BE2C (cell line): ENCODE measurements around the gene ZNF516.

Experiments
- DNase-seq: peaks from one replicate; pipeline ENCODE4 v3.0.0-alpha.2; 2020
- H3K27me3 ChIP-seq: fragments of 250-450 bp; sonication (Bioruptor Pico); 2 replicates; pipeline ENCODE4 v1.5.1; 2020; ENCODE audit warnings: mild to moderate bottlenecking
- H3K36me3 ChIP-seq: fragments of 250-450 bp; sonication (Bioruptor Pico); 2 replicates; pipeline ENCODE4 v1.5.1; 2020; ENCODE audit warnings: mild to moderate bottlenecking
- H3K4me1 ChIP-seq: fragments of 250-450 bp; sonication (Bioruptor Pico); 2 replicates; pipeline ENCODE4 v1.5.1; 2020
- H3K4me3 ChIP-seq: 2 replicates; pipeline ENCODE4 v1.5.1; 2011; ENCODE audit warnings: low read depth, low read length
- H3K9me3 ChIP-seq: fragments of 250-450 bp; sonication (Bioruptor Pico); 2 replicates; pipeline ENCODE4 v1.5.1; 2020
- CTCF ChIP-seq: IDR thresholded peaks from 2 replicates; pipeline ENCODE4 v1.5.1; 2012; ENCODE audit warnings: mild to moderate bottlenecking, low read depth, low read length

ZNF516 gene

GRCh38 chr18:76318607-76319006, 176.4 kb downstream of the ZNF516 start:
- no peaks in the 10 kb centered on the region for H3K4me1 ChIP-seq
- no peak for DNase-seq
- TF ChIP-seq CTCF: no peak
- H3K4me3 ChIP-seq: no peak overlapping the region
- H3K36me3 ChIP-seq: no peaks in the 10 kb centered on the region
- H3K27me3 ChIP-seq: no peaks in the 10 kb centered on the region
- no peaks in the 10 kb centered on the region for H3K9me3 ChIP-seq

- H3K9me3 ChIP-seq: no peaks in the 10 kb centered on the region
- H3K36me3 ChIP-seq: no peaks in the 10 kb centered on the region
- DNase-seq: no peak
- H3K4me3 ChIP-seq: no peak overlapping the region
- H3K4me1 ChIP-seq: no peaks in the 10 kb centered on the region
- no peaks in the 10 kb centered on the region for H3K27me3 ChIP-seq
- TF ChIP-seq CTCF: no peak
Observed at GRCh38 chr18:76317136-76317535, 177.9 kb downstream of the ZNF516 start.

GRCh38 chr18:76315722-76316230, 179.3 kb downstream of the ZNF516 start:
- Histone ChIP-seq H3K4me1 (no peaks in the 10 kb centered on the region), H3K4me3 (no peak overlapping the region), H3K36me3 (no peaks in the 10 kb centered on the region), H3K27me3 (no peaks in the 10 kb centered on the region), H3K9me3 (no peaks in the 10 kb centered on the region)
- TF ChIP-seq CTCF: no peak
- no peak for DNase-seq

- no peak for DNase-seq
- Histone ChIP-seq H3K9me3 (no peaks in the 10 kb centered on the region), H3K36me3 (no peaks in the 10 kb centered on the region), H3K4me1 (no peaks in the 10 kb centered on the region), H3K27me3 (no peaks in the 10 kb centered on the region), H3K4me3 (no peak overlapping the region)
- no peak for TF ChIP-seq CTCF
Observed at GRCh38 chr18:76314496-76314895, 180.5 kb downstream of the ZNF516 start.

DNA sequence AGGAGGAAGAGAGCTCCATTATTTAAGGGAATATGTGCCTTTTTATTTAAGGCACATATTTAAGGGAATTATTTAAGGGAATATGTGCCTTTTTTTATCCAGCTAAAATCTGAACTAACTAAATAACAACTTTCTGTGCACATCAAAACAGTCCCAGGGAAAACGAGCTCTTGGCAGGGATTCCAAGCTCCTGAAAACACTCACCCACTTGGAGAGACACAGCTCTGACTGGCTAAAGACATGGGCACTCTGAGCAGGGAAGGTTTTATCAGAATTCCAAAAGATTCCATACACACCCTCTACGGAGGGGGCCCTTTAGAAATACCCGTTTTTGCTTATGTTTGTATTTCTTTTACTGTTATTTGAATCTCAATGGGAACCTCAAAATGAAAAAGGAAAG, 181.0 kb downstream of the ZNF516 start:
- no peak for TF ChIP-seq CTCF
- Histone ChIP-seq H3K27me3 (no peaks in the 10 kb centered on the region), H3K4me1 (no peaks in the 10 kb centered on the region), H3K36me3 (no peaks in the 10 kb centered on the region), H3K4me3 (no peak overlapping the region), H3K9me3 (no peaks in the 10 kb centered on the region)
- DNase-seq: no peak
